ENCODE data around the gene CCP110.

CCP110 gene

GRCh38 chr16:19599968-19600716 is 76.4 kb downstream of the CCP110 start:
- no peaks in the 10 kb centered on the region for H3K4me1 ChIP-seq (ENCODE audit: insufficient read depth, poor library complexity, severe bottlenecking)
- H3K9me3 ChIP-seq (ENCODE audit: severe bottlenecking) = no peaks in the 10 kb centered on the region
- H3K27ac ChIP-seq (ENCODE audit: poor library complexity, severe bottlenecking) = no peak overlapping the region
- no peak for TF ChIP-seq CTCF (IDR thresholded peaks at IDR 0.05; ENCODE audit: poor library complexity, severe bottlenecking)
- DNase-seq (ENCODE audit: low spot score) = no peak
- ATAC-seq (ENCODE audit: low read depth) = no peak
- H3K36me3 ChIP-seq (ENCODE audit: low read depth) = no peaks in the 10 kb centered on the region; the same call in 1 of the 2 replicates
- H3K27me3 ChIP-seq (ENCODE audit: insufficient read depth, poor library complexity, severe bottlenecking) = no peaks in the 10 kb centered on the region
- H3K4me3 ChIP-seq (ENCODE audit: severe bottlenecking) = no peak overlapping the region

GRCh38 chr16:19601083-19601976 is 77.6 kb downstream of the CCP110 start:
- Histone ChIP-seq H3K4me1 (ENCODE audit: insufficient read depth, poor library complexity, severe bottlenecking) (no peaks in the 10 kb centered on the region), H3K4me3 (ENCODE audit: severe bottlenecking) (no peak overlapping the region), H3K27me3 (ENCODE audit: insufficient read depth, poor library complexity, severe bottlenecking) (no peaks in the 10 kb centered on the region), H3K9me3 (ENCODE audit: severe bottlenecking) (no peaks in the 10 kb centered on the region), H3K36me3 (ENCODE audit: low read depth) (no peaks in the 10 kb centered on the region; the same call in 1 of the 2 replicates), H3K27ac (ENCODE audit: poor library complexity, severe bottlenecking) (no peak overlapping the region)
- TF ChIP-seq CTCF (IDR thresholded peaks at IDR 0.05; ENCODE audit: poor library complexity, severe bottlenecking) = peak; percentile 77
- ATAC-seq (ENCODE audit: low read depth) (no peak), DNase-seq (ENCODE audit: low spot score) (no peak)
